NOMO-1 treated with DMSO at 0.1 percent for 48 hours (cell line): ENCODE results near the gene BEGAIN.

Experiments used
- DNase-seq: peaks from one replicate; lab custom pipeline; 2025; ENCODE audit not compliant: unreplicated experiment; lab: John Stamatoyannopoulos, UW

Gene BEGAIN

GRCh38 chr14:100568998-100569733 is 18.1 kb downstream of the BEGAIN start:
- no peak for DNase-seq

GRCh38 chr14:100568164-100568997 is 18.8 kb downstream of the BEGAIN start:
- no peak for DNase-seq

- DNase-seq: no peak
Measured at GRCh38 chr14:100567877-100568163, 19.4 kb downstream of the BEGAIN start.

GRCh38 chr14:100567009-100567876 is 20.0 kb downstream of the BEGAIN start:
- DNase-seq: no peak

- DNase-seq: no peak
Measured at GRCh38 chr14:100566586-100566985, 20.6 kb downstream of the BEGAIN start.

DNA sequence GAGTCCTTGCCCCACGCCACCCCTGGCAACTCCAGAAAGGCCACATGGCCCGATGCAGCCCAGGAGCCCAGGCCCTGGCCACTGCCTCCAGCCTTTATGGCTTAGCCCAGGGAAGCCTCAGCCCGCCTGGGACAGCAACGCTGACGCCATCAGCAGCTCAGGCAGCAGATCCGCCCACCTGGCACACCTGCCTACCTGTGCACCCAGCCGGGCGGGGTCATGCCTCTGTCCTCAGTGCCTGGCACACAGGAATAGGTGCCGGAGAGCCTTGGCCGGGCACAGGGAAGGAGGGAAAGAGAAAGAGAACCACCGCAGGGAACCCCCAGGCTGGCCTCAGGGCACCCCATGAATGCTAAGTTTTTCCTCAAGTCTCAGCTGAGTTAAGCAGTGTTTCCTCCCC is 21.1 kb downstream of the BEGAIN start:
- no peak for DNase-seq

- no peak for DNase-seq
Measured at GRCh38 chr14:100565650-100566049, 21.6 kb downstream of the BEGAIN start.

- no peak for DNase-seq
Measured at GRCh38 chr14:100564512-100564911, 22.7 kb downstream of the BEGAIN start.

DNA sequence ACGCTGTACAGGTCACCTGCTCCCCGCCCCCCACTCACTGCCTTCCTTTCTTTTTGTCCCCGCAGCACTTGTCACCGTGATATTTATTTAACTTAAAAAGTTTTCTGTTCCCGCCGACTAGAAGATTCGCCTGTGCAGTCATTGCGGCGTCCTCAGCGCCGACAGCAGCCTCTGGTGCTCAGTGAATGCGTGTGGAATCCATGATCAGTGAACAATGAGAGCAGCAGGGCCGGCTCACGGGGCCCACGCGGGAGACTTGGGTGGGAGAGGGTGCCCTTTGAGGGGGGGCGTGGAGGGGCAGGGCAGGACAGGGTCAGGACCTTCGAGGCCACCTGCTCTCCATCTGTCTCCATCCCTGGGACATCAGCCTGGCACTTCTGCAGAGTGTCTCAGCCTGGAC is 24.5 kb downstream of the BEGAIN start:
- no peak for DNase-seq

DNA sequence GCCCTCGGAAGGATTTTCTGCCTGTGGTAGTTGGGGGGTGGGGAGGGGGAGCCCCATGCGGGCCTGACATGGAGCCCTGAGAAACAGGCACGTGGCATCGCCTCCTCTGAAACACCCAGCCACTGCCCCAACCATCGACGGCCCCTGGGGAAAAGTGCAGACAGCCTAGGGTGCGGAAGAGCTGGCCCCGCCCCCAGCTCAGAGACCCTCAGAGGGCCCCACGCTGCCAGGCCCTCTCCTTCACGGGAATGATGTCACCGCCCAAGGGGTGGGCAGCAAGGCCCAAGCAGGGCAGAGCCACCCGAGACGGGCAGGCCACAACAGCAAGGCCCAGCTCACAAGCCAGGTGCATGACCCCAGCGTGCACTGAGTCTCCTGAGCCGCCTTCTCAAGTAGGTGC is 26.2 kb downstream of the BEGAIN start:
- no peak for DNase-seq

GRCh38 chr14:100560471-100560870 is 26.7 kb downstream of the BEGAIN start:
- DNase-seq: no peak

DNA sequence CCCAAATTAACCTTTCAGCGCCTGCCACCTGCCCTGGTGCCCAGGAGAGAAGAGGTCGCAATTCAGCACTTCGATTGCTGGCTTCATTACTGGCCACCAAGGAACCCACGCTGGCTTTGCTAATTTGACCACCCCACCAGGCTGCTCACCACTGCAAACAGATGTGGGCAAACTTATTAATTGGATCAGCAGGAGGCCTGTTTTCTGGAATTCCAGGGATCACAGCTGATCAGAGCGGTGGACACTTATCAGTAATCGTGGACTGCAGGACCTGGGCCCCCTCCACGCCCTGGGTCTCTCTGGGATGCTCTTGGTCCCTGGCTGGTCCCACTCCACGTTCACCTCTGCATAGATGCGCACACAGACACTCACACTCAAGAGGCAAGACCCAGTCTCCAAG is 27.8 kb downstream of the BEGAIN start:
- DNase-seq: no peak

DNA sequence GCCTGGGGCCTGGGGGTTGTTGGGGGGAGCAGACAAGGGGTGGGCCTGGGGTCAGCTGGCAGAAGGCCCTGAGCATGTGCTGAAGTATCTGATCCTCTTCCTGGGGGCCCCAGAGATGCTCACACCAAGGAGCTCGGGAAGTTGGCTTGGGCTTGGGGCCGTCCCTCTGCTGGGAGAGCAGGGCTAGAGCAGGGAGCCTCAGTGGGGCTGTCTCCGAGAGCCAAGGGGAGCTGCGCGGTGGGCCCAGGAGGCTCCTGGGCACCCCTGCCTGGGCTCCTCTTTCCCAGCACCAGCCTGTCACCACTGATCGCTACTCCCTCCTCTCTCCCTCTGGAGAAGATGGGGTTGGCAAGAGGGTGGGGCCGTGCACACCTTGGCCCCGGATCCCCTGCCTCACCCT is 28.3 kb downstream of the BEGAIN start:
- DNase-seq: no peak

- DNase-seq: no peak
Measured at GRCh38 chr14:100558226-100558625, 29.0 kb downstream of the BEGAIN start.

- peak; percentile 77 for DNase-seq
Measured at GRCh38 chr14:100557658-100558057, 29.6 kb downstream of the BEGAIN start.

- no peak for DNase-seq
Measured at GRCh38 chr14:100556936-100557505, 30.2 kb downstream of the BEGAIN start.

- no peak for DNase-seq
Measured at GRCh38 chr14:100556140-100556475, 31.1 kb downstream of the BEGAIN start.

GRCh38 chr14:100555436-100556139 is 31.6 kb downstream of the BEGAIN start:
- no peak for DNase-seq

GRCh38 chr14:100554696-100555320 is 32.4 kb downstream of the BEGAIN start:
- no peak for DNase-seq

GRCh38 chr14:100554082-100554677 is 33.0 kb downstream of the BEGAIN start:
- peak; percentile 65 for DNase-seq
